K562 (cell line): ENCODE data around the gene ATP12A. TPM values are rescaled to one million over a fixed set of nuclear protein-coding genes. Genes with fewer than 3 reads are reported as not detected.

ENCODE experiments used
- ATAC-seq: fragments of 200-7000 bp; cut with Tn5 transposase; 3 replicates; pipeline ENCODE4 v1.9.1; 2020; ENCODE audit warnings: moderate library complexity
- BruUV-seq: library from RNA; stranded (reverse); fragments of 400-500 nt; replicated peaks from 2 replicates; lab custom pipeline; 2021; lab: Mats Ljungman, UMichigan
- CTCF ChIA-PET: fragments of 300-600 bp; formaldehyde crosslinking; extraction: SDS; loops from one replicate; lab custom pipeline; 2021; ENCODE audit warnings: low intra/inter-chr PET ratio; lab: Yijun Ruan, JAX
- POLR2A ChIA-PET: fragments of 300-600, 350-650 bp; sonication (Branson Sonifier 250); formaldehyde crosslinking; extraction: SDS; loops from one replicate; lab custom pipeline; 2021; ENCODE audit warnings: antibody characterized with exemption, inconsistent platforms; lab: Yijun Ruan, JAX
- DNase-seq, 4 experiments: peaks; one replicate each; pipeline versions ENCODE4 v3.0.0 to v3.0.0-alpha.2; 2011 to 2018; ENCODE audit warnings: low spot score in 3 of 4, mixed read lengths in 3 of 4; ENCODE audit errors: extremely low read depth in 1 of 4
- FAIRE-seq: peaks from 2 replicates; lab custom pipeline; 2011; peaks lifted over from hg19 to GRCh38; lab: Jason Lieb, UNC
- H2AFZ ChIP-seq: 2 replicates; pipeline ENCODE4 v1.6.0; 2011; ENCODE audit warnings: low read depth, low read length, control low read depth, inconsistent platforms
- H3K27ac ChIP-seq: fragments of 200-600 bp; 3 replicates; pipeline ENCODE4 v1.8.0; 2011; ENCODE audit warnings: low read depth, mild to moderate bottlenecking, control low read depth, inconsistent platforms, low read length, moderate library complexity, mixed read lengths; ENCODE audit errors: extremely low read depth
- H3K27me3 ChIP-seq, 2 experiments: fragments of 300-600 bp in 1 of 2; 2 replicates in 1 of 2; 3 replicates in 1 of 2; pipeline versions ENCODE4 v1.6.0 to v1.8.0; 2011; ENCODE audit warnings: inconsistent platforms in 2 of 2, low read length in 2 of 2, mild to moderate bottlenecking in 1 of 2, mixed read lengths in 1 of 2, moderate library complexity in 1 of 2; ENCODE audit not compliant: control insufficient read depth in 2 of 2, insufficient read depth in 2 of 2
- H3K36me3 ChIP-seq: fragments of 300-600 bp; 3 replicates; pipeline ENCODE4 v1.8.0; 2011; ENCODE audit warnings: mild to moderate bottlenecking, low read length, inconsistent platforms; ENCODE audit not compliant: control insufficient read depth, insufficient read depth
- H3K4me1 ChIP-seq, 2 experiments: fragments of 200-600 bp in 1 of 2; replicated peaks in 1 of 2; 2 replicates in 1 of 2; 3 replicates in 1 of 2; pipeline versions ENCODE4 v1.5.1 to v1.8.0; 2011; ENCODE audit warnings: inconsistent platforms in 2 of 2, low read length in 2 of 2, mild to moderate bottlenecking in 1 of 2, mixed read lengths in 1 of 2, moderate library complexity in 1 of 2; ENCODE audit not compliant: control insufficient read depth in 2 of 2, insufficient read depth in 2 of 2
- H3K4me2 ChIP-seq: 2 replicates; pipeline ENCODE4 v1.6.1; 2011; ENCODE audit warnings: low read length, control low read depth, inconsistent platforms, mixed read lengths; ENCODE audit not compliant: insufficient read depth
- H3K4me3 ChIP-seq: fragments of 200-600 bp; sonication (generic), shearing (Covaris generic); 2 replicates; pipeline ENCODE4 v1.5.1; 2016; ENCODE audit warnings: control low read depth, inconsistent platforms
- H3K79me2 ChIP-seq: fragments of 200-600 bp; 3 replicates; pipeline ENCODE4 v1.8.0; 2011; ENCODE audit warnings: low read length, inconsistent platforms; ENCODE audit not compliant: control insufficient read depth, insufficient read depth
- H3K9ac ChIP-seq, 2 experiments: 2 replicates each; pipeline versions ENCODE4 v1.6.0 to v1.6.1; 2011; ENCODE audit warnings: low read depth in 2 of 2, low read length in 2 of 2, control low read depth in 1 of 2, inconsistent platforms in 1 of 2, mild to moderate bottlenecking in 1 of 2, mixed read lengths in 1 of 2; ENCODE audit not compliant: insufficient read depth in 1 of 2
- H3K9me1 ChIP-seq: one replicate; pipeline ENCODE4 v1.6.0; 2011; ENCODE audit warnings: inconsistent platforms, mild to moderate bottlenecking, low read length, moderate library complexity; ENCODE audit not compliant: control insufficient read depth, insufficient read depth
- H3K9me3 ChIP-seq: replicated peaks from 2 replicates; pipeline ENCODE4 v1.5.1; 2011; ENCODE audit warnings: low read depth, low read length, inconsistent platforms; ENCODE audit not compliant: control insufficient read depth, insufficient read depth
- H4K20me1 ChIP-seq: replicated peaks from 2 replicates; pipeline ENCODE4 v1.6.1; 2011; ENCODE audit warnings: low read length, inconsistent platforms, mixed read lengths; ENCODE audit not compliant: control insufficient read depth, insufficient read depth
- DNMT1 ChIP-seq: fragments of 450-650 bp; IDR thresholded peaks from 2 replicates; pipeline ENCODE4 v1.6.1; 2016; ENCODE audit warnings: antibody characterized with exemption, mild to moderate bottlenecking
- ESRRA ChIP-seq: fragments of 450-650 bp; IDR thresholded peaks from 2 replicates; pipeline ENCODE4 v1.6.1; 2014; ENCODE audit warnings: low read depth, mild to moderate bottlenecking, moderate library complexity, borderline replicate concordance
- FIP1L1 ChIP-seq: fragments of 200-400 bp; formaldehyde crosslinking; IDR thresholded peaks from 2 replicates; pipeline ENCODE4 v1.6.1; 2018; ENCODE audit warnings: mild to moderate bottlenecking, low read depth, low read length; ENCODE audit not compliant: poor library complexity, severe bottlenecking
- FOXA3 ChIP-seq, 2 experiments: fragments of 450-650 bp in 1 of 2; sonication (generic) in 1 of 2; formaldehyde crosslinking; IDR thresholded peaks in 1 of 2; conservative IDR thresholded peaks in 1 of 2; 2 replicates each; pipeline versions ENCODE4 v1.4.0 to v1.8.0; 2020 to 2022; ENCODE audit warnings: mild to moderate bottlenecking in 2 of 2, missing genetic modification reagents in 1 of 2
- GABPA ChIP-seq: fragments of 200-800 bp; sonication (Bioruptor generic); conservative IDR thresholded peaks from 2 replicates; pipeline ENCODE4 v1.6.1; 2016; ENCODE audit warnings: low read depth, missing genetic modification characterization, missing compliant biosample characterization
- GABPB2 ChIP-seq: fragments of 250-450 bp; sonication (Bioruptor Pico); conservative IDR thresholded peaks from 2 replicates; pipeline ENCODE4 v1.5.1; 2021; ENCODE audit warnings: mild to moderate bottlenecking
- GTF2B ChIP-seq: IDR thresholded peaks from 2 replicates; pipeline ENCODE4 v1.6.1; 2011; ENCODE audit not compliant: insufficient read length; ENCODE audit errors: extremely low read depth
- MECOM ChIP-seq: fragments of 250-450 bp; sonication (Bioruptor Pico); IDR thresholded peaks from 2 replicates; pipeline ENCODE4 v1.8.0; 2022; ENCODE audit warnings: inconsistent platforms
- NR2C1 ChIP-seq, 2 experiments: fragments of 450-650 bp; IDR thresholded peaks; 2 replicates each; pipeline ENCODE4 v1.6.1; 2017; ENCODE audit warnings: mild to moderate bottlenecking in 2 of 2, antibody characterized with exemption in 1 of 2, inconsistent platforms in 1 of 2, missing compliant biosample characterization in 1 of 2, missing genetic modification characterization in 1 of 2
- PHF20 ChIP-seq: fragments of 450-650 bp; IDR thresholded peaks from 2 replicates; pipeline ENCODE4 v1.6.1; 2018; ENCODE audit not compliant: partially characterized antibody
- SRSF7 ChIP-seq: fragments of 200-400 bp; formaldehyde crosslinking; optimal IDR thresholded peaks from 2 replicates; pipeline ENCODE3; 2017; ENCODE audit warnings: mild to moderate bottlenecking, low read depth, low read length
- TRIM28 ChIP-seq: fragments of 450-650 bp; IDR thresholded peaks from 2 replicates; pipeline ENCODE4 v1.6.1; 2017
- WGBS: fragments of 100-300 bp; shearing (Covaris generic); methylation state at CpG from one replicate; pipeline ENCODE4 v1.1.6; 2016; ENCODE audit warnings: low coverage, mixed read lengths; ENCODE audit not compliant: insufficient coverage; ENCODE audit errors: missing lambda C conversion rate; 5-methylcytosine and 5-hydroxymethylcytosine counted together
- in situ Hi-C: fragments of 300-500 bp; cut with MboI; formaldehyde crosslinking; loops from 4 replicates; pipeline ENCODE4 v1.15.0; 2018; ENCODE audit warnings: inconsistent platforms, mixed read lengths
- intact Hi-C: fragments of 100-400 bp; cut with micrococcal nuclease; formaldehyde crosslinking; loops from 2 replicates; pipeline ENCODE4 v1.14.2; 2022
- polyA plus RNA-seq, 8 experiments: library from polyadenylated mRNA; depleted of rRNA in 4 of 8; stranded (reverse) in 5 of 8; unstranded in 3 of 8; fragments of >200 nt; fragmentation: Nextera tagmentation in 2 of 8; fragmentation: Illumina TruSeq in 1 of 8; extraction: Ambion mirVana in 2 of 8; extraction: Trizol in 1 of 8; gene quantifications; 2 replicates each; pipeline versions ENCODE4 v1.2.1 to v1.2.3, GENCODE V29; 2011 to 2014; ENCODE audit warnings: inconsistent platforms in 1 of 8, missing spikeins in 1 of 8
- total RNA-seq, 7 experiments: library from RNA; depleted of rRNA in 6 of 7; stranded (reverse); fragments of >200 nt in 6 of 7; fragmentation: Illumina TruSeq in 2 of 7; extraction: Trizol in 2 of 7; gene quantifications; 2 replicates each; pipeline versions ENCODE4 v1.2.1 to v1.2.3, GENCODE V29; 2011 to 2021; ENCODE audit warnings: low replicate concordance in 1 of 7
- TF ChIP-seq, protein P1 (sequence below), 2 experiments: fragments of 250-450 bp in 1 of 2; fragments of 450-650 bp in 1 of 2; sonication (Bioruptor Pico) in 1 of 2; IDR thresholded peaks; 2 replicates each; pipeline versions ENCODE4 v1.6.1 to v1.8.0; 2016 to 2021; ENCODE audit warnings: mild to moderate bottlenecking in 2 of 2, moderate library complexity in 2 of 2, missing compliant biosample characterization in 1 of 2, missing genetic modification characterization in 1 of 2

ATP12A gene
- total and polyA plus RNA-seq, 9 of the 15 experiments (the other 6 are each of a cell fraction or from before 2014, with no cell fraction given): not detected

DNA sequence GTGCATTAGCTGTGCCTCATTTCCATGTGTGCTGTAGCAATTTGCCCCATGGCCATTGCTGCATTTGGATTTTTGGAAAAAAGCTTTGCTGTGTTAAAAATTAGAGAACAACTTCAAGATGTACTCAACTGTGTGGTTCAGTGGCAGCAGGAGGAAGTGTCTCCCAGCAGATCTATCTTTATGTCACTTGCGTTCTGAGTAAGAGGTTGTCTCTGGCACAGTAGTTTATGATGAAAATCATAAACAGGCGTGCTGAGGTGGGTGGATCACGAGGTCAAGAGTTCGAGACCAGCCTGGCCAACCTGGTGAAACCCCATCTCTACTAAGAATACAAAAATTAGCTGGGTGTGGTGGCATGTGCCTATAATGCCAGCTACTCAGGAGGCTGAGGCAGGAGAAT is 54.7 kb downstream of the ATP12A start:
- 3% methylated on average over 4 of the region's 4 CpGs for WGBS
- CTCF ChIA-PET: no interaction called here
- no peaks in the 10 kb centered on the region for H3K9me3 ChIP-seq
- ATAC-seq: no peak
- no peak overlapping the region for H3K27ac ChIP-seq
- no peaks in the 10 kb centered on the region; a peak in 1 of 5 replicates for H3K4me1 ChIP-seq
- POLR2A ChIA-PET: no interaction called here
- H4K20me1 ChIP-seq: no peaks in the 10 kb centered on the region
- no peaks in the 10 kb centered on the region for H3K36me3 ChIP-seq
- TF ChIP-seq DNMT1: no peak
- TF ChIP-seq NR2C1 (IDR thresholded peaks at IDR 0.05): no peak
- no peak for TF ChIP-seq NR2C1 (tag; IDR thresholded peaks at IDR 0.05)
- TF ChIP-seq TRIM28: no peak
- TF ChIP-seq GTF2B: no peak
- no peak for TF ChIP-seq GABPA (tag)
- no peak for DNase-seq
- intact Hi-C loops (no loop called here), in situ Hi-C loops (loop anchor here (25.0 kb wide), 1 partner anchor 252 kb away; no protein-coding TSS in a partner anchor)
- H3K27me3 ChIP-seq: no peaks in the 10 kb centered on the region
- no peak overlapping the region for H3K4me2 ChIP-seq
- no peak for FAIRE-seq
- no peaks in the 10 kb centered on the region for H3K9me1 ChIP-seq
- H3K4me3 ChIP-seq: no peak overlapping the region
- no peak overlapping the region for H3K9ac ChIP-seq
- no peaks in the 10 kb centered on the region for H3K79me2 ChIP-seq
- no peak overlapping the region for H2AFZ ChIP-seq
- no TSS peak for BruUV-seq

- Histone ChIP-seq H3K36me3 (no peaks in the 10 kb centered on the region), H3K79me2 (no peaks in the 10 kb centered on the region), H3K4me2 (no peak overlapping the region), H3K4me3 (no peak overlapping the region), H3K9me3 (no peaks in the 10 kb centered on the region), H3K27ac (no peak overlapping the region), H3K9ac (no peak overlapping the region; a peak in 1 of 4 replicates), H3K4me1 (peaks cover 0 to 8% of the 10 kb centered on the region in 2 experiments; a peak in 2 of 5 replicates), H3K27me3 (no peaks in the 10 kb centered on the region), H4K20me1 (no peaks in the 10 kb centered on the region), H3K9me1 (no peaks in the 10 kb centered on the region), H2AFZ (no peak overlapping the region)
- WGBS: 14% methylated on average over 6 of the region's 6 CpGs
- intact Hi-C loops (no loop called here), in situ Hi-C loops (loop anchor here (25.0 kb wide), 1 partner anchor 250 kb away; no protein-coding TSS in a partner anchor)
- ChIA-PET POLR2A (no interaction called here), CTCF (no interaction called here)
- DNase-seq (peak in 2 of 4 experiments; percentile 6 to 12), FAIRE-seq (no peak), ATAC-seq (peak; percentile 62)
- BruUV-seq: no TSS peak
- no peak for TF ChIP-seq GABPB2
- TF ChIP-seq MECOM (CRISPR knock-in tag): no peak
- TF ChIP-seq ESRRA: no peak
- no peak for TF ChIP-seq PHF20
- TF ChIP-seq FOXA3 (CRISPR knock-in tag; conservative IDR thresholded peaks at IDR 0.05 in 1 of 2, IDR thresholded peaks at IDR 0.05 in 1 of 2): no peak
- no peak for TF ChIP-seq FIP1L1
- no peak for TF ChIP-seq SRSF7
- TF ChIP-seq, protein P1, sequence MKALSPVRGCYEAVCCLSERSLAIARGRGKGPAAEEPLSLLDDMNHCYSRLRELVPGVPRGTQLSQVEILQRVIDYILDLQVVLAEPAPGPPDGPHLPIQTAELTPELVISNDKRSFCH (CRISPR knock-in tag; IDR thresholded peaks at IDR 0.05): no peak
- TF ChIP-seq, protein P1 (tag; IDR thresholded peaks at IDR 0.05): no peak
These were observed 56.8 kb downstream of the ATP12A start for GRCh38 chr13:24737042-24737441.
